ENCODE data around the gene TAP1.

GRCh38 chr6:32796848-32797776, 56.4 kb downstream of the TAP1 start:
- peak; percentile 94 for TF ChIP-seq CTCF (conservative IDR thresholded peaks at IDR 0.05)
- TF ChIP-seq EZH2 (IDR thresholded peaks at IDR 0.05; ENCODE audit: low read depth): no peak

Measured in PC-9 (cell line).